Activated CD4-positive, alpha-beta memory T cell treated with anti-CD3 and anti-CD28 coated beads for 36 hours (primary cell): ENCODE data around the gene FOXE1. TPM values are rescaled to one million over a fixed set of nuclear protein-coding genes. Genes with fewer than 3 reads are reported as not detected.

Experiments
- CTCF ChIA-PET: fragments of 350-600 bp; sonication (Branson Sonifier 250); formaldehyde crosslinking; loops from one replicate; lab custom pipeline; 2021; ENCODE audit warnings: antibody characterized with exemption, inconsistent platforms; lab: Charles Lee
- POLR2A ChIA-PET: fragments of 350-600 bp; sonication (Branson Sonifier 250); formaldehyde crosslinking; loops from one replicate; lab custom pipeline; 2021; ENCODE audit warnings: antibody characterized with exemption; lab: Charles Lee
- DNase-seq: peaks from one replicate; pipeline ENCODE4 v3.0.0-alpha.2; 2020
- H3K27ac Mint-ChIP-seq: one replicate; pipeline ENCODE4 v1.8.0; 2021; ENCODE audit warnings: mixed read lengths
- H3K27me3 Mint-ChIP-seq: one replicate; pipeline ENCODE4 v1.8.0; 2021; ENCODE audit warnings: mixed read lengths
- H3K36me3 Mint-ChIP-seq: one replicate; pipeline ENCODE4 v1.8.0; 2021; ENCODE audit warnings: mixed read lengths
- H3K4me1 Mint-ChIP-seq: one replicate; pipeline ENCODE4 v1.8.0; 2021; ENCODE audit warnings: low read depth, mixed read lengths
- H3K4me3 Mint-ChIP-seq: one replicate; pipeline ENCODE4 v1.8.0; 2021; ENCODE audit warnings: mild to moderate bottlenecking, mixed read lengths
- H3K9me3 Mint-ChIP-seq: one replicate; pipeline ENCODE4 v1.8.0; 2021; ENCODE audit warnings: mixed read lengths
- intact Hi-C: fragments of 100-400 bp; cut with micrococcal nuclease; formaldehyde crosslinking; loops from one replicate; pipeline ENCODE4 v1.15.1; 2023
- total RNA-seq, 2 experiments: library from RNA; stranded (reverse); gene quantifications; one replicate each; pipeline ENCODE4 v1.2.3, GENCODE V29; 2021

The FOXE1 gene
- total RNA-seq, 2 experiments from 2014 or later: not detected

- no peaks in the 10 kb centered on the region for H3K36me3 Mint-ChIP-seq
- CTCF ChIA-PET: interaction anchor here (0.7 to 1.4 kb wide), 3 partner anchors 9 to 39 kb away, joined by 3 to 4 read pairs (median 3); no protein-coding TSS in a partner anchor
- H3K4me3 Mint-ChIP-seq: no peak overlapping the region
- DNase-seq: no peak
- H3K4me1 Mint-ChIP-seq: peaks cover 24% of the 10 kb centered on the region
- POLR2A ChIA-PET: no interaction called here
- H3K27me3 Mint-ChIP-seq: peaks cover 73% of the 10 kb centered on the region
- H3K27ac Mint-ChIP-seq: no peak overlapping the region
- intact Hi-C loops: no loop called here
- no peaks in the 10 kb centered on the region for H3K9me3 Mint-ChIP-seq
These were observed 2.1 kb upstream of the FOXE1 start for GRCh38 chr9:97850746-97851445.

DNA sequence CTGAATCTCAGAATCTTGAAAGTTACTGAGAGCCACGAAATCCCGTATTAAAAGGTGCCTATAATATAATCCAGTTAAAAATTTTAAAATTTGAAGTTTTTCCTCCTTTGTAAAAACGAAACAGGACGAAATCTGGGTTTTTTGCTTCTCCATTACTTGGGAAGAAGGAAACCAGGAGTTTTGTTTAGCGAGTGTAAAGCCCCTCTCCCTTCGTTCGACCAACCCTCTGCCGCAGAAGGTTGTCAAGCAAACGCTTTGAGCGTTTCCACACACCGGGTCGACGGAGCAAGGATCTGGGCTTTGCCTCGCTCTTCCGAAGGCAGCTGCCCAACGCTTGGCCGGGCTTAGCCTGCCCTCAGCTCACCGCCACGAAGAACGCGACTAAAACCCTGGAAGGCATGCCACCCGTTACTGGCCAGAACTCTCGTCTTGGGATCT is 1.6 kb upstream of the FOXE1 start:
- DNase-seq: no peak
- ChIA-PET CTCF (interaction anchor here (0.7 to 1.4 kb wide), 3 partner anchors 9 to 39 kb away, joined by 3 to 4 read pairs (median 3); no protein-coding TSS in a partner anchor), POLR2A (interaction anchor here (0.6 kb wide), 1 partner anchor 681 kb away, joined by 3 read pairs; no protein-coding TSS in a partner anchor)
- H3K9me3 Mint-ChIP-seq: no peaks in the 10 kb centered on the region
- H3K27ac Mint-ChIP-seq: no peak overlapping the region
- no peak overlapping the region for H3K4me3 Mint-ChIP-seq
- intact Hi-C loops: no loop called here
- H3K27me3 Mint-ChIP-seq: peaks cover 73% of the 10 kb centered on the region
- no peaks in the 10 kb centered on the region for H3K36me3 Mint-ChIP-seq
- H3K4me1 Mint-ChIP-seq: peaks cover 24% of the 10 kb centered on the region

DNA sequence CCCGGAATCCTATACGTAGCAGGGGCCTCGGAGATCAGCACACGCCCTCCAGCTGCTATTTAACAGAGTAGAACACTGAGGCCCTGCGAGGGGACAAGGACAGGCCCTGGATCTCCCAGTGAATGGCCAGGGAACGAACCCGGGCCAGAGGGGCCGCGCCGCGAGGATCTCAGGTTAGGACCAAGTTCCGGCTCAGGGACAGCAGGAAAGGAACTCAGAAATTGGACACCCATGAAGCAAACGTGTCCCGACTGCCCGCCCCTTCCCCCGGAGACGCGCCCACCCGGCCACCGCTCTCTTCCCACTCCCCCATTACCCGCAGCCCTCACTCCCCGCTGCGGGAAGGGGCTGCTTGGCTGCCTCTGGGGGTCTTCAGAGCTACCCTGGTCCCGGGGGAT is 1.0 kb upstream of the FOXE1 start:
- peaks cover 74% of the 10 kb centered on the region for H3K27me3 Mint-ChIP-seq
- H3K9me3 Mint-ChIP-seq: no peaks in the 10 kb centered on the region
- no peaks in the 10 kb centered on the region for H3K36me3 Mint-ChIP-seq
- intact Hi-C loops: no loop called here
- CTCF ChIA-PET: interaction anchor here (1.2 kb wide), 1 partner anchor 8 kb away, joined by 4 read pairs; no protein-coding TSS in a partner anchor
- DNase-seq: no peak
- H3K27ac Mint-ChIP-seq: no peak overlapping the region
- POLR2A ChIA-PET: interaction anchor here (0.6 kb wide), 1 partner anchor 680 kb away, joined by 3 read pairs; no protein-coding TSS in a partner anchor
- H3K4me3 Mint-ChIP-seq: peak overlapping the region; percentile 20
- peaks cover 24% of the 10 kb centered on the region for H3K4me1 Mint-ChIP-seq

- intact Hi-C loops: no loop called here
- POLR2A ChIA-PET: no interaction called here
- Mint-ChIP-seq H3K4me3 (peak overlapping the region; percentile 20), H3K4me1 (peaks cover 27% of the 10 kb centered on the region), H3K9me3 (no peaks in the 10 kb centered on the region), H3K27me3 (peaks cover 74% of the 10 kb centered on the region), H3K27ac (no peak overlapping the region), H3K36me3 (no peaks in the 10 kb centered on the region)
- no peak for DNase-seq
- CTCF ChIA-PET: interaction anchor here (1.2 to 1.8 kb wide), 2 partner anchors 11 to 51 kb away, joined by 5 read pairs; no protein-coding TSS in a partner anchor
These were observed 499 bp upstream of the FOXE1 start for GRCh38 chr9:97852399-97853055.

DNA sequence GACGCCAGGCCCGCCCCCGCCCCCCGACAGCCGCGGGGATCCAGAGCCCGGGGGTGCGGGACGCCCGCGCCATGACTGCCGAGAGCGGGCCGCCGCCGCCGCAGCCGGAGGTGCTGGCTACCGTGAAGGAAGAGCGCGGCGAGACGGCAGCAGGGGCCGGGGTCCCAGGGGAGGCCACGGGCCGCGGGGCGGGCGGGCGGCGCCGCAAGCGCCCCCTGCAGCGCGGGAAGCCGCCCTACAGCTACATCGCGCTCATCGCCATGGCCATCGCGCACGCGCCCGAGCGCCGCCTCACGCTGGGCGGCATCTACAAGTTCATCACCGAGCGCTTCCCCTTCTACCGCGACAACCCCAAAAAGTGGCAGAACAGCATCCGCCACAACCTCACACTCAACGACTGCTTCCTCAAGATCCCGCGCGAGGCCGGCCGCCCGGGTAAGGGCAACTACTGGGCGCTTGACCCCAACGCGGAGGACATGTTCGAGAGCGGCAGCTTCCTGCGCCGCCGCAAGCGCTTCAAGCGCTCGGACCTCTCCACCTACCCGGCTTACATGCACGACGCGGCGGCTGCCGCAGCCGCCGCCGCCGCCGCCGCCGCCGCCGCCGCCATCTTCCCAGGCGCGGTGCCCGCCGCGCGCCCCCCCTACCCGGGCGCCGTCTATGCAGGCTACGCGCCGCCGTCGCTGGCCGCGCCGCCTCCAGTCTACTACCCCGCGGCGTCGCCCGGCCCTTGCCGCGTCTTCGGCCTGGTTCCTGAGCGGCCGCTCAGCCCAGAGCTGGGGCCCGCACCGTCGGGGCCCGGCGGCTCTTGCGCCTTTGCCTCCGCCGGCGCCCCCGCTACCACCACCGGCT is 1.0 kb downstream of the FOXE1 start:
- peaks cover 24% of the 10 kb centered on the region for H3K4me1 Mint-ChIP-seq
- no peak overlapping the region for H3K27ac Mint-ChIP-seq
- H3K4me3 Mint-ChIP-seq: peak overlapping the region; percentile 87
- H3K9me3 Mint-ChIP-seq: no peaks in the 10 kb centered on the region
- intact Hi-C loops: loop anchor here (2.0 kb wide), 1 partner anchor 143 kb away; no protein-coding TSS in a partner anchor
- no peaks in the 10 kb centered on the region for H3K36me3 Mint-ChIP-seq
- ChIA-PET CTCF (interaction anchor here (0.9 to 1.8 kb wide), 8 partner anchors 8 to 157 kb away, joined by 3 to 6 read pairs (median 4); partner anchors contain the start of gene XPA), POLR2A (no interaction called here)
- H3K27me3 Mint-ChIP-seq: peaks cover 74% of the 10 kb centered on the region
- peak; percentile 76 for DNase-seq

DNA sequence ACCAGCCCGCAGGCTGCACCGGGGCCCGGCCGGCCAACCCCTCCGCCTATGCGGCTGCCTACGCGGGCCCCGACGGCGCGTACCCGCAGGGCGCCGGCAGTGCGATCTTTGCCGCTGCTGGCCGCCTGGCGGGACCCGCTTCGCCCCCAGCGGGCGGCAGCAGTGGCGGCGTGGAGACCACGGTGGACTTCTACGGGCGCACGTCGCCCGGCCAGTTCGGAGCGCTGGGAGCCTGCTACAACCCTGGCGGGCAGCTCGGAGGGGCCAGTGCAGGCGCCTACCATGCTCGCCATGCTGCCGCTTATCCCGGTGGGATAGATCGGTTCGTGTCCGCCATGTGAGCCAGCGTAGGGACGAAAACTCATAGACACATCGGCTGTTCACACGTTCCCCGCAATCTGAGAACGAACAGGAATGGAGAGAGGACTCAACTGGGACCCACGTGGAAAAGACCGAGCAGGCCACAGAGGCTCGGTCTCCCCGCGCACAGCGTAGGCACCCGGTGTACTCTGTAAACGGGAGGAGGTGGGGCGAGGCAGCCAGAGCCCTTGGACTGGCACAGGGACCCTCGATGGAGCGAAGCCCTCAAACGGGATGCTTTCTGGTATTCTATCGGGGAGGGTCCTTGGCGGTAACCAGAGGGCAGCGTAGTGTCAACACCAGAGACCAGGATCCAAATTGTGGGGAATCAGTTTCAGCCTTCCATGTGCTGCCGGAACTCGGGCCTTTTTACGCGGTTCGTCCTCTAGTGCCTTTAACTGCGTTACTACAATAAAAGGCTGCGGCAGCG is 1.9 kb downstream of the FOXE1 start:
- ChIA-PET CTCF (interaction anchor here (0.9 to 1.8 kb wide), 6 partner anchors 9 to 120 kb away, joined by 3 to 6 read pairs (median 4); no protein-coding TSS in a partner anchor), POLR2A (no interaction called here)
- peaks cover 18% of the 10 kb centered on the region for H3K4me1 Mint-ChIP-seq
- H3K9me3 Mint-ChIP-seq: no peaks in the 10 kb centered on the region
- no peak for DNase-seq
- peaks cover 74% of the 10 kb centered on the region for H3K27me3 Mint-ChIP-seq
- no peak overlapping the region for H3K4me3 Mint-ChIP-seq
- no peaks in the 10 kb centered on the region for H3K36me3 Mint-ChIP-seq
- H3K27ac Mint-ChIP-seq: no peak overlapping the region
- intact Hi-C loops: loop anchor here (2.0 to 5.0 kb wide), 2 partner anchors 52 to 144 kb away; no protein-coding TSS in a partner anchor

- Mint-ChIP-seq H3K4me1 (peaks cover 18% of the 10 kb centered on the region), H3K4me3 (no peak overlapping the region), H3K27me3 (peaks cover 72% of the 10 kb centered on the region), H3K27ac (no peak overlapping the region), H3K9me3 (no peaks in the 10 kb centered on the region), H3K36me3 (no peaks in the 10 kb centered on the region)
- ChIA-PET POLR2A (no interaction called here), CTCF (interaction anchor here (1.0 kb wide), 1 partner anchor 35 kb away, joined by 3 read pairs; no protein-coding TSS in a partner anchor)
- intact Hi-C loops: loop anchor here (2.0 to 5.0 kb wide), 2 partner anchors 52 to 145 kb away; no protein-coding TSS in a partner anchor
- DNase-seq: no peak
These were observed 2.5 kb downstream of the FOXE1 start for GRCh38 chr9:97855486-97855875.

GRCh38 chr9:97855899-97856298 is 2.9 kb downstream of the FOXE1 start:
- H3K36me3 Mint-ChIP-seq: no peaks in the 10 kb centered on the region
- no peak overlapping the region for H3K4me3 Mint-ChIP-seq
- ChIA-PET POLR2A (no interaction called here), CTCF (interaction anchor here (1.0 kb wide), 1 partner anchor 35 kb away, joined by 3 read pairs; no protein-coding TSS in a partner anchor)
- peaks cover 18% of the 10 kb centered on the region for H3K4me1 Mint-ChIP-seq
- DNase-seq: no peak
- H3K27ac Mint-ChIP-seq: no peak overlapping the region
- no peaks in the 10 kb centered on the region for H3K9me3 Mint-ChIP-seq
- H3K27me3 Mint-ChIP-seq: peaks cover 71% of the 10 kb centered on the region
- intact Hi-C loops: loop anchor here (2.0 to 5.0 kb wide), 2 partner anchors 51 to 145 kb away; no protein-coding TSS in a partner anchor

GRCh38 chr9:97856857-97857605 is 4.0 kb downstream of the FOXE1 start:
- POLR2A ChIA-PET: no interaction called here
- H3K4me3 Mint-ChIP-seq: no peak overlapping the region
- DNase-seq: no peak
- H3K9me3 Mint-ChIP-seq: no peaks in the 10 kb centered on the region
- CTCF ChIA-PET: no interaction called here
- H3K27me3 Mint-ChIP-seq: peaks cover 73% of the 10 kb centered on the region
- intact Hi-C loops: loop anchor here (5.0 kb wide), 1 partner anchor 50 kb away; no protein-coding TSS in a partner anchor
- H3K27ac Mint-ChIP-seq: no peak overlapping the region
- H3K4me1 Mint-ChIP-seq: peaks cover 17% of the 10 kb centered on the region
- no peaks in the 10 kb centered on the region for H3K36me3 Mint-ChIP-seq
